Vagina (tissue), 2 donors: Measurements from ENCODE around the gene CHST5. TPM values are rescaled to one million over a fixed set of nuclear protein-coding genes. Genes with fewer than 3 reads are reported as not detected.

Source experiments
- DNase-seq, 2 donors: peaks; one replicate each; pipeline ENCODE4 v3.0.0-alpha.2; 2017; ENCODE audit errors: extremely low spot score in 2 of 2
- H3K27ac ChIP-seq: fragments of 200-600 bp; sonication (generic); one replicate; pipeline ENCODE4 v1.5.1; 2019
- H3K27me3 ChIP-seq: fragments of 200-600 bp; sonication (generic); one replicate; pipeline ENCODE4 v1.5.1; 2019
- H3K36me3 ChIP-seq, 2 donors: fragments of 200-600 bp; sonication (generic); one replicate each; pipeline ENCODE4 v1.5.1; 2017 to 2019
- H3K4me1 ChIP-seq: fragments of 200-600 bp; sonication (generic); one replicate; pipeline ENCODE4 v1.5.1; 2019
- H3K4me3 ChIP-seq, 2 donors: fragments of 200-600 bp; sonication (generic); 1 replicate in 1 of 2; 2 replicates in 1 of 2; pipeline ENCODE4 v1.5.1; 2016 to 2019
- H3K9me3 ChIP-seq: fragments of 200-600 bp; sonication (generic); one replicate; pipeline ENCODE4 v1.5.1; 2019
- POLR2A ChIP-seq, 2 donors: fragments of 450-650 bp; IDR thresholded peaks; one replicate each; pipeline ENCODE4 v1.6.1; 2017; ENCODE audit warnings: antibody characterized with exemption in 2 of 2, mild to moderate bottlenecking in 2 of 2, moderate library complexity in 2 of 2
- POLR2AphosphoS5 ChIP-seq, 2 donors: sonication (generic); formaldehyde crosslinking; IDR thresholded peaks; one replicate each; pipeline ENCODE4 v1.9.0; 2017; ENCODE audit warnings: antibody characterized with exemption in 2 of 2, mild to moderate bottlenecking in 2 of 2, low read depth in 1 of 2; ENCODE audit not compliant: insufficient read depth in 1 of 2
- intact Hi-C: fragments of 100-400 bp; cut with DNase I; formaldehyde crosslinking; loops from one replicate; pipeline ENCODE4 v1.15.1; 2023
- total RNA-seq: library from RNA; depleted of rRNA; stranded (reverse); fragments of >200 nt; gene quantifications from one replicate; pipeline ENCODE4 v1.2.3, GENCODE V29; 2016
- TF ChIP-seq, protein P1 (sequence below), 3 experiments: fragments of 450-650 bp in 2 of 3; fragments of 200-600 bp in 1 of 3; sonication (generic) in 1 of 3; IDR thresholded peaks; one replicate each; pipeline ENCODE4 v1.5.1; 2017 to 2019; ENCODE audit warnings: antibody characterized with exemption in 3 of 3, mild to moderate bottlenecking in 2 of 3, moderate library complexity in 2 of 3

The CHST5 gene
- total RNA-seq, 1 donor from 2014 or later: not detected

GRCh38 chr16:75532791-75533190 lies 3.1 kb downstream of the CHST5 start:
- H3K36me3 ChIP-seq: no peaks in the 10 kb centered on the region
- no peak for DNase-seq
- intact Hi-C loops: no loop called here
- H3K27me3 ChIP-seq: no peaks in the 10 kb centered on the region
- H3K4me1 ChIP-seq: no peaks in the 10 kb centered on the region
- no peak overlapping the region for H3K4me3 ChIP-seq
- H3K9me3 ChIP-seq: no peaks in the 10 kb centered on the region
- TF ChIP-seq POLR2A (IDR thresholded peaks at IDR 0.05): no peak
- TF ChIP-seq, protein P1, sequence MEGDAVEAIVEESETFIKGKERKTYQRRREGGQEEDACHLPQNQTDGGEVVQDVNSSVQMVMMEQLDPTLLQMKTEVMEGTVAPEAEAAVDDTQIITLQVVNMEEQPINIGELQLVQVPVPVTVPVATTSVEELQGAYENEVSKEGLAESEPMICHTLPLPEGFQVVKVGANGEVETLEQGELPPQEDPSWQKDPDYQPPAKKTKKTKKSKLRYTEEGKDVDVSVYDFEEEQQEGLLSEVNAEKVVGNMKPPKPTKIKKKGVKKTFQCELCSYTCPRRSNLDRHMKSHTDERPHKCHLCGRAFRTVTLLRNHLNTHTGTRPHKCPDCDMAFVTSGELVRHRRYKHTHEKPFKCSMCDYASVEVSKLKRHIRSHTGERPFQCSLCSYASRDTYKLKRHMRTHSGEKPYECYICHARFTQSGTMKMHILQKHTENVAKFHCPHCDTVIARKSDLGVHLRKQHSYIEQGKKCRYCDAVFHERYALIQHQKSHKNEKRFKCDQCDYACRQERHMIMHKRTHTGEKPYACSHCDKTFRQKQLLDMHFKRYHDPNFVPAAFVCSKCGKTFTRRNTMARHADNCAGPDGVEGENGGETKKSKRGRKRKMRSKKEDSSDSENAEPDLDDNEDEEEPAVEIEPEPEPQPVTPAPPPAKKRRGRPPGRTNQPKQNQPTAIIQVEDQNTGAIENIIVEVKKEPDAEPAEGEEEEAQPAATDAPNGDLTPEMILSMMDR (IDR thresholded peaks at IDR 0.05): no peak
- no peak for TF ChIP-seq POLR2AphosphoS5 (IDR thresholded peaks at IDR 0.05; ENCODE audit: insufficient read depth in 1 of 2, low read depth in 1 of 2)
- no peak overlapping the region for H3K27ac ChIP-seq

DNA sequence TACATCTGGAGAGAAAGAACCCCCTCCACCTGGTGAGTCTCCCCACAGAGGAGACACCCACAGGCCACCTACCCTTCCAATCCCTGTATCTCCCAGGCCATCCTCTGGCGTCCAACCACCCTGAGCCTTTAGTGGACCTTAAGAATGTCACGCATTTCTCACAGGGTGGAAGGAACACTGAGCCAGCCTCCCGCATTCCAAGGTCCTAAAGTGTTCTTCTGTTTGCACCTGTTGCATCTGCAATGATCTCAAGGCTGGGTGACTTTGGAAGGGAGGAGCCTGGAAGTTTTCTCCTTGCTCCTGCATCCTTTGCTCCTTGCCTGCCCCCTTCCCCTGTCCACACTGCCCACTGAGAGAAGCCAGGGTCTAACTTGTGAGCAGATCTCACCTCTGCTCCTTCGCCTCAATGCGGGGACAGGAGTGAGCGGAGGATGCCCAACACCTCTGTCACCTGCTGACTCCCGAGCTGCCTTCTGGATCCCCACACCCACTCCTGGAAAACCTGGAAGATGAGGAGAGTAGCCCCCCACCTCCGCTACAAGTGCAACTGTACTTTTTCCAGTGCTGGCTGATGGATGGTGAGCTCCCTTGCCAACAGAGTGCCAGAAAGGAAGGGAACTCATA lies 3.7 kb downstream of the CHST5 start:
- Histone ChIP-seq H3K4me3 (no peak overlapping the region), H3K27ac (no peak overlapping the region), H3K4me1 (no peaks in the 10 kb centered on the region), H3K27me3 (no peaks in the 10 kb centered on the region), H3K9me3 (no peaks in the 10 kb centered on the region), H3K36me3 (no peaks in the 10 kb centered on the region)
- intact Hi-C loops: no loop called here
- TF ChIP-seq POLR2A (IDR thresholded peaks at IDR 0.05) (no peak), POLR2AphosphoS5 (IDR thresholded peaks at IDR 0.05; ENCODE audit: insufficient read depth in 1 of 2, low read depth in 1 of 2) (no peak)
- TF ChIP-seq, protein P1 (IDR thresholded peaks at IDR 0.05): no peak
- no peak for DNase-seq

GRCh38 chr16:75529959-75530358 lies 5.9 kb downstream of the CHST5 start:
- no peak overlapping the region for H3K4me3 ChIP-seq
- no peaks in the 10 kb centered on the region for H3K9me3 ChIP-seq
- H3K36me3 ChIP-seq: no peaks in the 10 kb centered on the region
- no peak for DNase-seq
- TF ChIP-seq POLR2AphosphoS5 (IDR thresholded peaks at IDR 0.05; ENCODE audit: insufficient read depth in 1 of 2, low read depth in 1 of 2) (no peak), POLR2A (IDR thresholded peaks at IDR 0.05) (no peak)
- TF ChIP-seq, protein P1 (IDR thresholded peaks at IDR 0.05): no peak
- no peaks in the 10 kb centered on the region for H3K4me1 ChIP-seq
- H3K27ac ChIP-seq: no peak overlapping the region
- no peaks in the 10 kb centered on the region for H3K27me3 ChIP-seq
- intact Hi-C loops: no loop called here

GRCh38 chr16:75529056-75529905 lies 6.6 kb downstream of the CHST5 start:
- intact Hi-C loops: no loop called here
- TF ChIP-seq POLR2AphosphoS5 (IDR thresholded peaks at IDR 0.05; ENCODE audit: insufficient read depth in 1 of 2, low read depth in 1 of 2) (no peak), POLR2A (IDR thresholded peaks at IDR 0.05) (no peak)
- TF ChIP-seq, protein P1 (IDR thresholded peaks at IDR 0.05): no peak

DNA sequence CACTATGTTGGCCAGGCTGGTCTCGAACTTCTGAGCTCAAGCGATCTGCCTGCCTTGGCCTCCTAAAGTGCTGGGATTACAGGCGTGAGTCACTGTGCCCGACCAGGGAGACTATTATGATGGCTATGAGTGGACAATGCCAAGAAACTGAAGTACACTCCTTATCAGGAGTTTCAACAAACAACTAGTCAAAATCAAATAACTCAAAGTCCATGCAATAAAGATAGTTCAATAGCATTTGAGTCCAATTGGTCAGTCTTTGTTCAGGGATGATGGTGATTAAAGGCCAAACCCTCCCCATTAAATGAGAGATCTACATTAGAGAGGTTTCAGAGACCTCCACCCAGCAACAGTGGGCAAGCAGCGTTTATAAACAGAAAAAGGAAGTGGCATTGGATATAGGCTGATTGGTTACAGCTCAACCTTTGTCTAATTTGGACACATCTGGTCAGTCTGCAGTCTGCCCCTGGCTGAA lies 8.0 kb downstream of the CHST5 start:
- no peaks in the 10 kb centered on the region for H3K4me1 ChIP-seq
- intact Hi-C loops: no loop called here

More at GRCh38 chr16:75529056-75529905, 6.6 kb downstream of the CHST5 start:
- Histone ChIP-seq H3K36me3 (no peaks in the 10 kb centered on the region), H3K9me3 (no peaks in the 10 kb centered on the region), H3K4me1 (no peaks in the 10 kb centered on the region), H3K4me3 (no peak overlapping the region), H3K27me3 (no peaks in the 10 kb centered on the region), H3K27ac (no peak overlapping the region)
- no peak for DNase-seq

More for the DNA sequence above, 8.0 kb downstream of the CHST5 start:
- TF ChIP-seq POLR2A (IDR thresholded peaks at IDR 0.05): no peak
- no peak for TF ChIP-seq POLR2AphosphoS5 (IDR thresholded peaks at IDR 0.05; ENCODE audit: insufficient read depth in 1 of 2, low read depth in 1 of 2)
- TF ChIP-seq, protein P1 (IDR thresholded peaks at IDR 0.05): no peak
- Histone ChIP-seq H3K27me3 (no peaks in the 10 kb centered on the region), H3K4me3 (no peak overlapping the region), H3K27ac (no peak overlapping the region), H3K9me3 (no peaks in the 10 kb centered on the region), H3K36me3 (no peaks in the 10 kb centered on the region)
- no peak for DNase-seq
